Testis (tissue), 2 donors: ENCODE data around the gene RNF217.

Experiments
- CTCF ChIP-seq, 3 experiments: fragments of 450-650 bp in 2 of 3; fragments of 200-600 bp in 1 of 3; sonication (generic) in 1 of 3; IDR thresholded peaks; one replicate each; pipeline ENCODE4 v1.5.1; 2016 to 2019; ENCODE audit warnings: antibody characterized with exemption in 3 of 3, mild to moderate bottlenecking in 2 of 3, moderate library complexity in 1 of 3
- POLR2A ChIP-seq: fragments of 450-650 bp; IDR thresholded peaks from one replicate; pipeline ENCODE4 v1.6.1; 2017; ENCODE audit warnings: antibody characterized with exemption, mild to moderate bottlenecking, moderate library complexity

- TF ChIP-seq CTCF (IDR thresholded peaks at IDR 0.05) (no peak), POLR2A (no peak)
Measured at GRCh38 chr6:125104425-125104824, 142.2 kb downstream of the RNF217 start.
